ENCODE measurements around the gene SGMS2. TPM values are rescaled to one million over a fixed set of nuclear protein-coding genes. Genes with fewer than 3 reads are reported as not detected.

Gene SGMS2
- total and polyA plus RNA-seq, 4 donors, result 7.3 to 41.7 (median 14.1) TPM

- no peak for DNase-seq (ENCODE audit: low spot score)
- no peak for TF ChIP-seq CTCF (IDR thresholded peaks at IDR 0.05; ENCODE audit: low read depth, low read length, missing input control)
- TF ChIP-seq SP1 (IDR thresholded peaks at IDR 0.05), result no peak
- no peak for TF ChIP-seq TAF1 (conservative IDR thresholded peaks at IDR 0.05)
- no peak for TF ChIP-seq NR2F2 (IDR thresholded peaks at IDR 0.05)
- no peak for TF ChIP-seq REST (IDR thresholded peaks at IDR 0.05)
- TF ChIP-seq MAX (IDR thresholded peaks at IDR 0.05), result no peak
- TF ChIP-seq YY1 (IDR thresholded peaks at IDR 0.05), result no peak
- TF ChIP-seq HNF4A (conservative IDR thresholded peaks at IDR 0.05), result no peak
- Histone ChIP-seq H3K36me3 (ENCODE audit: control insufficient read depth in 4 of 4, insufficient read depth in 3 of 4, low read depth in 1 of 4, low read length in 3 of 4) (peaks cover 0 to 3% (median 1%) of the 10 kb centered on the region in 4 donors), H3K4me1 (ENCODE audit: control insufficient read depth in 4 of 4, insufficient read depth in 4 of 4, low read length in 3 of 4) (no peaks in the 10 kb centered on the region), H3K27me3 (ENCODE audit: control insufficient read depth in 4 of 4, insufficient read depth in 4 of 4, low read length in 3 of 4) (no peaks in the 10 kb centered on the region), H3K27ac (ENCODE audit: low read depth in 1 of 2, low read length in 2 of 2) (no peak overlapping the region), H3K9ac (ENCODE audit: low read depth in 1 of 2, low read length in 2 of 2) (no peak overlapping the region), H3K9me3 (ENCODE audit: control insufficient read depth in 4 of 4, low read length in 3 of 4) (no peaks in the 10 kb centered on the region), H3K4me3 (ENCODE audit: low read depth in 1 of 3, low read length in 3 of 3) (no peak overlapping the region)
- WGBS, result 94% methylated on average over 4 of the region's 4 CpGs
These were observed 81.8 kb downstream of the SGMS2 start for GRCh38 chr4:107906458-107907100.

- no peak overlapping the region for H3K27ac ChIP-seq (ENCODE audit: low read depth in 1 of 2, low read length in 2 of 2)
- H3K27me3 ChIP-seq (ENCODE audit: control insufficient read depth in 4 of 4, insufficient read depth in 4 of 4, low read length in 3 of 4), result no peaks in the 10 kb centered on the region
- no peak overlapping the region for H3K4me3 ChIP-seq (ENCODE audit: low read depth in 1 of 3, low read length in 3 of 3)
- no peaks in the 10 kb centered on the region for H3K4me1 ChIP-seq (ENCODE audit: control insufficient read depth in 4 of 4, insufficient read depth in 4 of 4, low read length in 3 of 4)
- H3K9ac ChIP-seq (ENCODE audit: low read depth in 1 of 2, low read length in 2 of 2), result no peak overlapping the region
- no peaks in the 10 kb centered on the region for H3K36me3 ChIP-seq (ENCODE audit: control insufficient read depth in 4 of 4, insufficient read depth in 3 of 4, low read depth in 1 of 4, low read length in 3 of 4)
- no peak for TF ChIP-seq HNF4A (conservative IDR thresholded peaks at IDR 0.05)
- no peak for TF ChIP-seq GABPA (IDR thresholded peaks at IDR 0.05 in 1 of 2, conservative IDR thresholded peaks at IDR 0.05 in 1 of 2)
- no peak for TF ChIP-seq RXRA (IDR thresholded peaks at IDR 0.05)
- no peak for TF ChIP-seq NR2F2 (IDR thresholded peaks at IDR 0.05)
- TF ChIP-seq MAX (IDR thresholded peaks at IDR 0.05), result no peak
- TF ChIP-seq SP1 (IDR thresholded peaks at IDR 0.05), result no peak
- TF ChIP-seq CTCF (IDR thresholded peaks at IDR 0.05; ENCODE audit: low read depth, low read length, missing input control), result no peak
- no peak for TF ChIP-seq REST (IDR thresholded peaks at IDR 0.05)
- no peak for TF ChIP-seq RAD21 (IDR thresholded peaks at IDR 0.05)
- TF ChIP-seq YY1 (IDR thresholded peaks at IDR 0.05), result no peak
- TF ChIP-seq TAF1 (conservative IDR thresholded peaks at IDR 0.05), result no peak
- WGBS, result 93% methylated on average over 7 of the region's 7 CpGs
- no peak for DNase-seq (ENCODE audit: low spot score)
- H3K9me3 ChIP-seq (ENCODE audit: control insufficient read depth in 4 of 4, low read length in 3 of 4), result no peaks in the 10 kb centered on the region
These were observed 83.6 kb downstream of the SGMS2 start for GRCh38 chr4:107908377-107908776.
